Mucosa of descending colon (tissue), 3 donors: ENCODE results near the gene LIME1. TPM values are rescaled to one million over a fixed set of nuclear protein-coding genes. Genes with fewer than 3 reads are reported as not detected.

Source experiments
- ATAC-seq: fragments of 200-7000 bp; cut with Tn5 transposase; one replicate; pipeline ENCODE4 v1.9.1; 2020; ENCODE audit warnings: mild to moderate bottlenecking, moderate library complexity
- DNase-seq, 3 donors: peaks; one replicate each; pipeline ENCODE4 v3.0.0-alpha.2; 2020
- H3K36me3 ChIP-seq: fragments of 200-600 bp; one replicate; pipeline ENCODE4 v1.8.0; 2021; ENCODE audit warnings: low read depth, mild to moderate bottlenecking
- H3K4me1 ChIP-seq: fragments of 200-600 bp; one replicate; pipeline ENCODE4 v1.8.0; 2021; ENCODE audit warnings: low read depth, mild to moderate bottlenecking
- H3K4me3 ChIP-seq: fragments of 200-600 bp; one replicate; pipeline ENCODE4 v1.8.0; 2021; ENCODE audit warnings: mild to moderate bottlenecking
- H3K9me3 ChIP-seq: fragments of 200-600 bp; one replicate; pipeline ENCODE4 v1.8.0; 2021; ENCODE audit warnings: mild to moderate bottlenecking
- CTCF ChIP-seq: fragments of 200-600 bp; IDR thresholded peaks from one replicate; pipeline ENCODE4 v1.8.0; 2022; ENCODE audit warnings: antibody characterized with exemption, mild to moderate bottlenecking
- intact Hi-C, 2 donors: fragments of 100-400 bp; cut with DNase I in 1 of 2; cut with micrococcal nuclease in 1 of 2; formaldehyde crosslinking; loops; one replicate each; pipeline versions ENCODE4 v1.11.0 to v1.11.1; 2022; cut with DNase I, micrococcal nuclease
- total RNA-seq, 3 donors: library from RNA; stranded (reverse); fragmentation: NEBNext Ultra II Directional in 2 of 3; extraction: Animal tissue kit (Norgen Biotek cat#: 25700) in 2 of 3; gene quantifications; one replicate each; pipeline versions ENCODE4 v1.2.1 to v1.2.4, GENCODE V29; 2021 to 2023
- donor health status: DM: no; HTN: no; CAD: no; lungs with moderate emphysema.
- donor health status: DM: no; HTN: no; CAD: no.
- donor health status: DM: no; HTN: yes; CAD: no.

The LIME1 gene
- total RNA-seq, 3 donors from 2014 or later: 10.4 to 11.2 (median 10.8) TPM

DNA sequence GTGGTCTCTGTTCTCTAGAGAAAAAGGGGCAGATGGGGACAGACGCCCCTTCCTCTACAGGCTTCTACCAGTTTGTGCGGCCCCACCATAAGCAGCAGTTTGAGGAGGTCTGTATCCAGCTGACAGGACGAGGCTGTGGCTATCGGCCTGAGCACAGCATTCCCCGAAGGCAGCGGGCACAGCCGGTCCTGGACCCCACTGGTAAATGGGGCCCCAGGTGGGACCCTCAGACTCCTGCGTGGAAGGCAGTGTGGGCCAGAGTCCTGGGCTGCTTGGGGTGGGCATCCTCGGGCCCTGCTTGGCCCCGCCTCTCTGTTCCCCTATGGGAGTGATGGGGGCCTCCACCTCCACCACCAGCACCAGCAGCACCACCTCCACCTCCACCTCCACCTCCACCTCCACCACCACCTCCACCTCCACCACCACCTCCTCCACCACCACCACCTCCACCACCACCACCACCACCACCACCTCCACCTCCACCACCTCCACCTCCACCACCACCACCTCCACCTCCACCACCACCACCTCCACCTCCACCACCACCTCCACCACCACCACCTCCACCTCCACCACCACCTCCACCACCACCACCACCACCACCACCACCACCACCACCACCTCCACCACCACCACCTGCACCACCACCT, 43.3 kb upstream of the LIME1 start:
- Histone ChIP-seq H3K9me3 (no peaks in the 10 kb centered on the region), H3K4me1 (peaks cover 57% of the 10 kb centered on the region), H3K4me3 (no peak overlapping the region), H3K36me3 (no peaks in the 10 kb centered on the region)
- no peak for TF ChIP-seq CTCF
- DNase-seq: peak in 1 of 3 donors; percentile 49
- intact Hi-C loops: no loop called here
- no peak for ATAC-seq

DNA sequence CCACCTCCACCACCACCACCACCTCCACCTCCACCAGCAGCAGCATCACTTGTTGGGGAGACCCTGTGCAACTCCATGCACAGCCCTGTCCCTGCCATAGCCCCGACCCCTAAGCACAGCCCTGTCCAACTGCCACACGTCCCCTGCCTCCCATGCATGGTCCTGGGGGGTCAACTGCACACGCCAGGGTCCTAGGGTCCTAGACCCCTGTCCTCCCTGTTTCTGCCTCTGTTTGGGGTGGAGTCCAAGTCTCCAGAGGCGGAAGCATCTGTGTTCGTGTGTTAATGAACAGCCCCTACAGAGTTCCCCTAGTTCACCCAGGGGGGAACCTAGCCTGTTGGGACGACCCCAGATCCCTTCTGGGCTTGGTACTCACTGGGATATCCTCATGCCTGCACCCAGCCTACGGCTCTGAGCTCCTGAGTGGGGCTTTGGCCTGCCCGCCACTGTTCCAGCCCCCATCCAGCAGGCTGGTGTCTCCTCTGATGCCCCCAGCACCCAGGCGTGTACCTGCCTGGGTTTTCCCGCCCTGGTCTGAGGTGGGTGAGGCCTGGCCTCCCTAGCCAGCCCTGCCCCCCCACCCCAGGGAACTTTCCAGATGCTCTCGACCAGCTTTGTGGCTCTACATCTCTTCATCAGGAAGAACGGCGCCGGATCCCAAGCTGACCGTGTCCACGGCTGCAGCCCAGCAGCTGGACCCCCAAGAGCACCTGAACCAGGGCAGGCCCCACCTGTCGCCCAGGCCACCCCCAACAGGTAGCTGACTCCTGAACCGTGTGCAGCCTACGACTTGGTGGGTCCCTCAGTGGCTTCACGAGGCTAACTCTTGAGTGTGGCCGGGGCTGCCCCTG, 42.5 kb upstream of the LIME1 start:
- ATAC-seq (no peak), DNase-seq (peak in 1 of 3 donors; percentile 40)
- intact Hi-C loops: no loop called here
- H3K4me3 ChIP-seq: no peak overlapping the region
- TF ChIP-seq CTCF: no peak
- H3K36me3 ChIP-seq: no peaks in the 10 kb centered on the region
- H3K9me3 ChIP-seq: no peaks in the 10 kb centered on the region
- peaks cover 63% of the 10 kb centered on the region for H3K4me1 ChIP-seq

GRCh38 chr20:63694584-63695423, 41.7 kb upstream of the LIME1 start:
- no peak for ATAC-seq
- no peak for TF ChIP-seq CTCF
- intact Hi-C loops: no loop called here
- H3K9me3 ChIP-seq: no peaks in the 10 kb centered on the region
- no peak overlapping the region for H3K4me3 ChIP-seq
- DNase-seq: peak in 1 of 3 donors; percentile 51
- H3K36me3 ChIP-seq: no peaks in the 10 kb centered on the region
- peaks cover 61% of the 10 kb centered on the region for H3K4me1 ChIP-seq

- Histone ChIP-seq H3K36me3 (no peaks in the 10 kb centered on the region), H3K4me3 (no peak overlapping the region), H3K4me1 (peaks cover 52% of the 10 kb centered on the region), H3K9me3 (no peaks in the 10 kb centered on the region)
- ATAC-seq: peak; percentile 24
- intact Hi-C loops: no loop called here
- no peak for TF ChIP-seq CTCF
- DNase-seq: peak in 1 of 3 donors; percentile 67
Observed at GRCh38 chr20:63695424-63696305, 40.8 kb upstream of the LIME1 start.

GRCh38 chr20:63696306-63696627, 40.2 kb upstream of the LIME1 start:
- no peaks in the 10 kb centered on the region for H3K9me3 ChIP-seq
- H3K36me3 ChIP-seq: no peaks in the 10 kb centered on the region
- intact Hi-C loops: no loop called here
- peak; percentile 57 to 87 (median 74) for DNase-seq
- TF ChIP-seq CTCF: no peak
- H3K4me1 ChIP-seq: peaks cover 46% of the 10 kb centered on the region
- peak; percentile 65 for ATAC-seq
- no peak overlapping the region for H3K4me3 ChIP-seq
